ENCODE results near the gene FZD7.
A peak's percentile ranks its signal among the peaks of the same experiment; 100 is the strongest.

The FZD7 gene

GRCh38 chr2:202036601-202037037 is 3.0 kb downstream of the FZD7 start:
- Histone ChIP-seq H3F3A (ENCODE audit: low read depth) (0 out of 2 replicates have a peak, but pooled peaks cover 4% of the 10 kb centered on the region), H3K79me2 (ENCODE audit: insufficient read depth, low read length) (no peaks in the 10 kb centered on the region), H4K20me1 (ENCODE audit: insufficient read depth, low read length, poor library complexity, severe bottlenecking) (no peaks in the 10 kb centered on the region), H3K4me1 (ENCODE audit: insufficient read depth, low read length, poor library complexity, severe bottlenecking) (peaks cover 30% of the 10 kb centered on the region), H3K27me3 (ENCODE audit: insufficient read depth, low read length, poor library complexity, severe bottlenecking) (no peaks in the 10 kb centered on the region), H3K9me3 (ENCODE audit: insufficient read depth, low read depth, low read length) (no peaks in the 10 kb centered on the region), H3K9me2 (replicated peaks; ENCODE audit: low read depth, low read length) (no peaks in the 10 kb centered on the region), H3K36me3 (ENCODE audit: insufficient read depth, low read length) (no peaks in the 10 kb centered on the region), H2AFZ (ENCODE audit: low read length) (no peak overlapping the region), H3K9ac (ENCODE audit: low read depth, low read length, poor library complexity, severe bottlenecking) (no peak overlapping the region), H3K4me2 (ENCODE audit: low read depth, low read length, poor library complexity, severe bottlenecking) (peak overlapping the region; percentile 13), H3K4me3 (ENCODE audit: low read length, poor library complexity, severe bottlenecking) (no peak overlapping the region)
- TF ChIP-seq CTCF (conservative IDR thresholded peaks at IDR 0.05; ENCODE audit: low read length), result no peak
- no peak for TF ChIP-seq EZH2phosphoT487 (IDR thresholded peaks at IDR 0.05; ENCODE audit: borderline replicate concordance)

GRCh38 chr2:202037086-202037485 is 3.4 kb downstream of the FZD7 start:
- H3K36me3 ChIP-seq (ENCODE audit: insufficient read depth, low read length), result no peaks in the 10 kb centered on the region
- no peaks in the 10 kb centered on the region for H3K9me3 ChIP-seq (ENCODE audit: insufficient read depth, low read depth, low read length)
- H3K9ac ChIP-seq (ENCODE audit: low read depth, low read length, poor library complexity, severe bottlenecking), result no peak overlapping the region
- H4K20me1 ChIP-seq (ENCODE audit: insufficient read depth, low read length, poor library complexity, severe bottlenecking), result no peaks in the 10 kb centered on the region
- no peaks in the 10 kb centered on the region for H3K27me3 ChIP-seq (ENCODE audit: insufficient read depth, low read length, poor library complexity, severe bottlenecking)
- no peaks in the 10 kb centered on the region for H3K79me2 ChIP-seq (ENCODE audit: insufficient read depth, low read length)
- H3K4me3 ChIP-seq (ENCODE audit: low read length, poor library complexity, severe bottlenecking), result no peak overlapping the region
- H2AFZ ChIP-seq (ENCODE audit: low read length), result no peak overlapping the region
- peaks cover 28% of the 10 kb centered on the region for H3K4me1 ChIP-seq (ENCODE audit: insufficient read depth, low read length, poor library complexity, severe bottlenecking)
- H3F3A ChIP-seq (ENCODE audit: low read depth), result 0 out of 2 replicates have a peak, but pooled peaks cover 4% of the 10 kb centered on the region
- TF ChIP-seq CTCF (conservative IDR thresholded peaks at IDR 0.05; ENCODE audit: low read length), result no peak
- no peaks in the 10 kb centered on the region for H3K9me2 ChIP-seq (replicated peaks; ENCODE audit: low read depth, low read length)
- H3K4me2 ChIP-seq (ENCODE audit: low read depth, low read length, poor library complexity, severe bottlenecking), result peak overlapping the region; percentile 13

GRCh38 chr2:202038471-202039277 is 5.0 kb downstream of the FZD7 start:
- Histone ChIP-seq H3K79me2 (ENCODE audit: insufficient read depth, low read length) (no peaks in the 10 kb centered on the region), H3F3A (ENCODE audit: low read depth) (0 out of 2 replicates have a peak, but pooled peaks cover 4% of the 10 kb centered on the region), H3K4me3 (ENCODE audit: low read length, poor library complexity, severe bottlenecking) (no peak overlapping the region), H3K4me2 (ENCODE audit: low read depth, low read length, poor library complexity, severe bottlenecking) (peak overlapping the region; percentile 11), H4K20me1 (ENCODE audit: insufficient read depth, low read length, poor library complexity, severe bottlenecking) (no peaks in the 10 kb centered on the region), H3K9ac (ENCODE audit: low read depth, low read length, poor library complexity, severe bottlenecking) (no peak overlapping the region), H3K36me3 (ENCODE audit: insufficient read depth, low read length) (no peaks in the 10 kb centered on the region), H3K9me2 (replicated peaks; ENCODE audit: low read depth, low read length) (no peaks in the 10 kb centered on the region), H2AFZ (ENCODE audit: low read length) (no peak overlapping the region), H3K27me3 (ENCODE audit: insufficient read depth, low read length, poor library complexity, severe bottlenecking) (no peaks in the 10 kb centered on the region), H3K4me1 (ENCODE audit: insufficient read depth, low read length, poor library complexity, severe bottlenecking) (peaks cover 24% of the 10 kb centered on the region), H3K9me3 (ENCODE audit: insufficient read depth, low read depth, low read length) (no peaks in the 10 kb centered on the region)
- TF ChIP-seq CTCF (conservative IDR thresholded peaks at IDR 0.05; ENCODE audit: low read length), result no peak
